Femur (tissue), 1 donor: ENCODE data around the gene FBXO31.
"Not testable (repeated sequence)": the region's sequence is repeated elsewhere in the genome, so short reads cannot be mapped to it uniquely, and the experiment has no call there.

Experiments
- DNase-seq: peaks from one replicate; pipeline ENCODE4 v3.0.0-alpha.2; 2017

FBXO31 gene

GRCh38 chr16:87382023-87382785 lies 1.4 kb downstream of the FBXO31 start:
- DNase-seq = no peak

GRCh38 chr16:87380881-87381280 lies 2.7 kb downstream of the FBXO31 start:
- no peak for DNase-seq

- DNase-seq = no peak
Observed at GRCh38 chr16:87380403-87380802, 3.2 kb downstream of the FBXO31 start.

GRCh38 chr16:87379312-87379752 lies 4.2 kb downstream of the FBXO31 start:
- not testable (repeated sequence) for DNase-seq

- DNase-seq = no peak
Observed at GRCh38 chr16:87376660-87377059, 6.9 kb downstream of the FBXO31 start.

- DNase-seq = no peak
Observed at GRCh38 chr16:87375426-87376135, 8.0 kb downstream of the FBXO31 start.

GRCh38 chr16:87374313-87374712 lies 9.3 kb downstream of the FBXO31 start:
- DNase-seq = no peak

- DNase-seq = no peak
Observed at GRCh38 chr16:87372305-87372704, 11.3 kb downstream of the FBXO31 start.

GRCh38 chr16:87371261-87371866 lies 12.2 kb downstream of the FBXO31 start:
- no peak for DNase-seq

GRCh38 chr16:87369796-87370719 lies 13.5 kb downstream of the FBXO31 start:
- no peak for DNase-seq

- DNase-seq = no peak
Observed at GRCh38 chr16:87369117-87369765, 14.3 kb downstream of the FBXO31 start.

GRCh38 chr16:87368029-87368770 lies 15.4 kb downstream of the FBXO31 start:
- no peak for DNase-seq

GRCh38 chr16:87367529-87367928 lies 16.0 kb downstream of the FBXO31 start:
- DNase-seq = no peak

GRCh38 chr16:87366930-87367329 lies 16.6 kb downstream of the FBXO31 start:
- DNase-seq = no peak

GRCh38 chr16:87366288-87366687 lies 17.3 kb downstream of the FBXO31 start:
- DNase-seq = no peak

GRCh38 chr16:87365021-87365713 lies 18.4 kb downstream of the FBXO31 start:
- no peak for DNase-seq

- DNase-seq = no peak
Observed at GRCh38 chr16:87363771-87364455, 19.7 kb downstream of the FBXO31 start.

- not testable (repeated sequence) for DNase-seq
Observed at GRCh38 chr16:87362828-87363559, 20.6 kb downstream of the FBXO31 start.

- no peak for DNase-seq
Observed at GRCh38 chr16:87361916-87362619, 21.5 kb downstream of the FBXO31 start.
